ENCODE results near the gene OR52K1.

Gene OR52K1

DNA sequence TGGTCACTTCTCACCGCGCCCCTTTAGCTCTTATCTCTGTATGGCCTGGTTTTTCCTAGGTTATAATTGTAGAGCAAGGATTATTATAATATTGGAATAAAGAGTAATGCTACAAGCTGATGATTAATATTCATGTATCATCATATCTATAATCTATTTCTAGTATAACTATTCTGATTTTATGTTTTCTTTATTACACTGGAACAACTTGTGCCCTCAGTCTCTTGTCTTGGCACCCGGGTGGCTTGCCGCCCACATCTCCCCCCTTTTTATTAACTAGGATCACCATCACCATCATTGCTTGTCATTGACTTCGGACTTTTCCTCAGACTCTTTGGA, 11.0 kb downstream of the OR52K1 start:
- Histone ChIP-seq H2AFZ (ENCODE audit: low read depth, low read length, severe bottlenecking) (no peak overlapping the region), H3K4me3 (ENCODE audit: insufficient read depth, low read length, poor library complexity, severe bottlenecking) (no peak overlapping the region), H4K20me1 (ENCODE audit: low read depth, low read length) (no peaks in the 10 kb centered on the region), H3F3A (ENCODE audit: insufficient read depth) (no peaks in the 10 kb centered on the region), H3K27ac (ENCODE audit: low read depth, low read length) (no peak overlapping the region), H3K9ac (ENCODE audit: low read length) (no peak overlapping the region), H3K27me3 (ENCODE audit: low read length) (no peaks in the 10 kb centered on the region), H3K4me2 (ENCODE audit: low read depth, low read length, poor library complexity, severe bottlenecking) (no peak overlapping the region), H3K9me3 (ENCODE audit: insufficient read depth, low read length) (no peaks in the 10 kb centered on the region), H3K9me2 (replicated peaks; ENCODE audit: insufficient read depth, low read length) (no peaks in the 10 kb centered on the region), H3K79me2 (ENCODE audit: insufficient read depth, low read length) (no peaks in the 10 kb centered on the region), H3K36me3 (ENCODE audit: low read length) (no peaks in the 10 kb centered on the region)
- no peak for TF ChIP-seq EZH2phosphoT487 (conservative IDR thresholded peaks at IDR 0.05; ENCODE audit: low read length)

DNA sequence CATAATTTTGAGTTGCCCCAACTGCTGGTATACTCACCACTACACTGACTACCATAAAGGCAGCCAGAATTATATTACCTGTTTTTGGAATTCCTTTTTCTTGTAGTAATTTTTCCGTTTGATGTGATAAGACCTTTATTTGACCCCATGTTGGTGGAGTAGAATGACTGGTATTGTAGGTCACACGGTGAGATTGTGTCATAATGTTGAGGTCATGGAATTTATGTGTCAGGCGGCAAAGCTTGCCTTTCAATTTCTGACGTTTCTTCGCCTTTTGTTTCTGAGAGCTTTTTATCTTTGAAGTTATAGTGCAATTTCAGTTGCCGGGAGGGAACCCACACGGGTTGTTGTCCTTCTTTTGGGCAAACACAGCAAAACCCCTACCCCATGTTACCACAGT, 13.0 kb downstream of the OR52K1 start:
- no peaks in the 10 kb centered on the region for H3K9me2 ChIP-seq (replicated peaks; ENCODE audit: insufficient read depth, low read length)
- no peaks in the 10 kb centered on the region for H3K9me3 ChIP-seq (ENCODE audit: insufficient read depth, low read length)
- no peak overlapping the region for H3K4me2 ChIP-seq (ENCODE audit: low read depth, low read length, poor library complexity, severe bottlenecking)
- TF ChIP-seq, protein P1, sequence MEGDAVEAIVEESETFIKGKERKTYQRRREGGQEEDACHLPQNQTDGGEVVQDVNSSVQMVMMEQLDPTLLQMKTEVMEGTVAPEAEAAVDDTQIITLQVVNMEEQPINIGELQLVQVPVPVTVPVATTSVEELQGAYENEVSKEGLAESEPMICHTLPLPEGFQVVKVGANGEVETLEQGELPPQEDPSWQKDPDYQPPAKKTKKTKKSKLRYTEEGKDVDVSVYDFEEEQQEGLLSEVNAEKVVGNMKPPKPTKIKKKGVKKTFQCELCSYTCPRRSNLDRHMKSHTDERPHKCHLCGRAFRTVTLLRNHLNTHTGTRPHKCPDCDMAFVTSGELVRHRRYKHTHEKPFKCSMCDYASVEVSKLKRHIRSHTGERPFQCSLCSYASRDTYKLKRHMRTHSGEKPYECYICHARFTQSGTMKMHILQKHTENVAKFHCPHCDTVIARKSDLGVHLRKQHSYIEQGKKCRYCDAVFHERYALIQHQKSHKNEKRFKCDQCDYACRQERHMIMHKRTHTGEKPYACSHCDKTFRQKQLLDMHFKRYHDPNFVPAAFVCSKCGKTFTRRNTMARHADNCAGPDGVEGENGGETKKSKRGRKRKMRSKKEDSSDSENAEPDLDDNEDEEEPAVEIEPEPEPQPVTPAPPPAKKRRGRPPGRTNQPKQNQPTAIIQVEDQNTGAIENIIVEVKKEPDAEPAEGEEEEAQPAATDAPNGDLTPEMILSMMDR (IDR thresholded peaks at IDR 0.05; ENCODE audit: insufficient read depth, low read length, poor library complexity, severe bottlenecking), result no peak
- no peak for TF ChIP-seq EZH2phosphoT487 (conservative IDR thresholded peaks at IDR 0.05; ENCODE audit: low read length)
- H4K20me1 ChIP-seq (ENCODE audit: low read depth, low read length), result no peaks in the 10 kb centered on the region
- H3K9ac ChIP-seq (ENCODE audit: low read length), result no peak overlapping the region
- no peak overlapping the region for H3K27ac ChIP-seq (ENCODE audit: low read depth, low read length)
- no peaks in the 10 kb centered on the region for H3F3A ChIP-seq (ENCODE audit: insufficient read depth)
- H3K27me3 ChIP-seq (ENCODE audit: low read length), result no peaks in the 10 kb centered on the region
- H3K79me2 ChIP-seq (ENCODE audit: insufficient read depth, low read length), result no peaks in the 10 kb centered on the region
- H2AFZ ChIP-seq (ENCODE audit: low read depth, low read length, severe bottlenecking), result no peak overlapping the region
- no peak overlapping the region for H3K4me3 ChIP-seq (ENCODE audit: insufficient read depth, low read length, poor library complexity, severe bottlenecking)
- no peaks in the 10 kb centered on the region for H3K36me3 ChIP-seq (ENCODE audit: low read length)

DNA sequence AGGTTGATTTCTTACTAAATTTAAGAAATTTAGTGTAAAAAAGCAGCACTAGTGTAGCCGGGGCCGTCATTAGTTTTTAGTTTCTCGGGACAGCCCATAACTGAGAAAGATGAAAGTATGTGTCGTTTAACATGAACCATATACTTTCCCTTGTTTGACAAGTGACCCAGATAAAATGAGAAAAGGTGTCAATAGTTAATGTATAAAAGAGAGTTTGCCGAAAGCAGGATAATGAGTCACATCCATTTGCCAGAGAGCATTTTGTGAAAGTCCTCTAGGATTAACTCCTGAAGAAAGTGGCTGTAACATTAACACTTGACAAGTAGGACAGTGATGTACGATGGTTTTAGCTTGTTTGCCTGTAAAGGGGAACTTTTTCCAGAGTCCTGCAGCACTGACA, 13.5 kb downstream of the OR52K1 start:
- H3F3A ChIP-seq (ENCODE audit: insufficient read depth), result no peaks in the 10 kb centered on the region
- H3K9ac ChIP-seq (ENCODE audit: low read length), result no peak overlapping the region
- no peak overlapping the region for H2AFZ ChIP-seq (ENCODE audit: low read depth, low read length, severe bottlenecking)
- H3K27ac ChIP-seq (ENCODE audit: low read depth, low read length), result no peak overlapping the region
- no peaks in the 10 kb centered on the region for H3K9me2 ChIP-seq (replicated peaks; ENCODE audit: insufficient read depth, low read length)
- H3K4me2 ChIP-seq (ENCODE audit: low read depth, low read length, poor library complexity, severe bottlenecking), result no peak overlapping the region
- no peaks in the 10 kb centered on the region for H4K20me1 ChIP-seq (ENCODE audit: low read depth, low read length)
- H3K27me3 ChIP-seq (ENCODE audit: low read length), result no peaks in the 10 kb centered on the region
- H3K4me3 ChIP-seq (ENCODE audit: insufficient read depth, low read length, poor library complexity, severe bottlenecking), result no peak overlapping the region
- TF ChIP-seq, protein P1 (IDR thresholded peaks at IDR 0.05; ENCODE audit: insufficient read depth, low read length, poor library complexity, severe bottlenecking), result no peak
- TF ChIP-seq EZH2phosphoT487 (conservative IDR thresholded peaks at IDR 0.05; ENCODE audit: low read length), result no peak
- no peaks in the 10 kb centered on the region for H3K36me3 ChIP-seq (ENCODE audit: low read length)
- no peaks in the 10 kb centered on the region for H3K79me2 ChIP-seq (ENCODE audit: insufficient read depth, low read length)
- no peaks in the 10 kb centered on the region for H3K9me3 ChIP-seq (ENCODE audit: insufficient read depth, low read length)

DNA sequence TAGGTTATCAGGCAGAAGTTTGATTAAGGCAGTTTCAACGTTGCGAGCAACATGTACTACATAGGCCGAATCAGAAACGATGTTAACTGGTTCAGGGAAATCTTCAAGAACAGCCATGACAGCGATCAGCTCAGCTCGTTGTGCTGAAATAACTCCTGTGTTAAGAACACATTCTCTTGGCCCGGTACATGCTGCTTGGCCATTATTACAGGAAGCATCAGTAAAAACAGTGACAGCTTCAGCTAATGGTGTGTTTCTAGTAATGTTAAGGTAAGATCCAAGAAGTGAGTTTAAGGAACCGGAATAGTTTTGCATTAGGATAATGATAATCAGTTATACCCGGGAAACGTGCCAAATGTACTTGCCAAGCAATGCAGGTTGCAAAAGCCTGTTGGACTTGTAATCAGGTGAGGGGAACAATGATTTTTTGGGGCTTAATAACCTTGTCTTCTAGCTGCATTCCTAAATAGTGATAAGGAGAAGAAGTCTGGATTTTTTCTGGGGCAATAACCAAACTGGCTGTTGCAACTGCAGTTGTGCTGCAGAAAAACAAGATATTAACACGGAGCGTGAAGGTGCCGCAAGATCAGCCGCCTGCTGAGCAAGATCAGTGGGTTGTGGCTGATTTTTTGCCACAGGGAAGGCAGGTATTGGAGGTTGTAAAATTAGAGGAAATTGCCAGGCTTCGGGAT, 14.3 kb downstream of the OR52K1 start:
- Histone ChIP-seq H4K20me1 (ENCODE audit: low read depth, low read length) (no peaks in the 10 kb centered on the region), H3K27me3 (ENCODE audit: low read length) (no peaks in the 10 kb centered on the region), H3F3A (ENCODE audit: insufficient read depth) (no peaks in the 10 kb centered on the region), H3K36me3 (ENCODE audit: low read length) (no peaks in the 10 kb centered on the region), H2AFZ (ENCODE audit: low read depth, low read length, severe bottlenecking) (no peak overlapping the region), H3K9me2 (replicated peaks; ENCODE audit: insufficient read depth, low read length) (no peaks in the 10 kb centered on the region), H3K4me2 (ENCODE audit: low read depth, low read length, poor library complexity, severe bottlenecking) (no peak overlapping the region), H3K79me2 (ENCODE audit: insufficient read depth, low read length) (no peaks in the 10 kb centered on the region), H3K9me3 (ENCODE audit: insufficient read depth, low read length) (no peaks in the 10 kb centered on the region), H3K4me3 (ENCODE audit: insufficient read depth, low read length, poor library complexity, severe bottlenecking) (no peak overlapping the region), H3K27ac (ENCODE audit: low read depth, low read length) (no peak overlapping the region), H3K9ac (ENCODE audit: low read length) (no peak overlapping the region)
- TF ChIP-seq, protein P1 (IDR thresholded peaks at IDR 0.05; ENCODE audit: insufficient read depth, low read length, poor library complexity, severe bottlenecking), result no peak
- no peak for TF ChIP-seq EZH2phosphoT487 (conservative IDR thresholded peaks at IDR 0.05; ENCODE audit: low read length)
